PC-3 (cell line): ENCODE results near the gene SUGCT.

Experiments
- CTCF ChIP-seq: fragments of 300-600 bp; sonication (generic); conservative IDR thresholded peaks from 2 replicates; pipeline ENCODE4 v1.5.1; 2017; ENCODE audit warnings: antibody characterized with exemption, low read depth, mild to moderate bottlenecking, low read length
- EZH2 ChIP-seq: fragments of 300-600 bp; sonication (generic); IDR thresholded peaks from one replicate; pipeline ENCODE4 v1.6.1; 2017; ENCODE audit warnings: antibody characterized with exemption, mild to moderate bottlenecking, low read length; ENCODE audit not compliant: unreplicated experiment

- no peak for TF ChIP-seq CTCF
- TF ChIP-seq EZH2, result no peak
Measured at GRCh38 chr7:40374575-40374974, 239.8 kb downstream of the SUGCT start.
